ENCODE results near the gene VEGFA.

VEGFA gene

DNA sequence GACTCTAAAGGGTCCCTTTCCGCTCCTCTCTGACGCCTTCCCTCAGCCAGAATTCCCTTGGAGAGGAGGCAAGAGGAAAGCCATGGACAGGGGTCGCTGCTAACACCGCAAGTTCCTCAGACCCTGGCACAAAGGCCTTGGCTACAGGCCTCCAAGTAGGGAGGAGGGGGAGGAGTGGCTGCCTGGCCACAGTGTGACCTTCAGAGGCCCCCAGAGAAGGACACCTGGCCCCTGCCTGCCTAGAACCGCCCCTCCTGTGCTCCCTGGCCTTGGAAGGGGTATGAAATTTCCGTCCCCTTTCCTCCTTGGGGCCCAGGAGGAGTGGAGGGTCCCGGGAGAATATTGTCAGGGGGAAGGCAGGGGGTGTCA lies 2.7 kb downstream of the VEGFA start:
- no peak for DNase-seq (ENCODE audit: low read depth in 2 of 2)

DNA sequence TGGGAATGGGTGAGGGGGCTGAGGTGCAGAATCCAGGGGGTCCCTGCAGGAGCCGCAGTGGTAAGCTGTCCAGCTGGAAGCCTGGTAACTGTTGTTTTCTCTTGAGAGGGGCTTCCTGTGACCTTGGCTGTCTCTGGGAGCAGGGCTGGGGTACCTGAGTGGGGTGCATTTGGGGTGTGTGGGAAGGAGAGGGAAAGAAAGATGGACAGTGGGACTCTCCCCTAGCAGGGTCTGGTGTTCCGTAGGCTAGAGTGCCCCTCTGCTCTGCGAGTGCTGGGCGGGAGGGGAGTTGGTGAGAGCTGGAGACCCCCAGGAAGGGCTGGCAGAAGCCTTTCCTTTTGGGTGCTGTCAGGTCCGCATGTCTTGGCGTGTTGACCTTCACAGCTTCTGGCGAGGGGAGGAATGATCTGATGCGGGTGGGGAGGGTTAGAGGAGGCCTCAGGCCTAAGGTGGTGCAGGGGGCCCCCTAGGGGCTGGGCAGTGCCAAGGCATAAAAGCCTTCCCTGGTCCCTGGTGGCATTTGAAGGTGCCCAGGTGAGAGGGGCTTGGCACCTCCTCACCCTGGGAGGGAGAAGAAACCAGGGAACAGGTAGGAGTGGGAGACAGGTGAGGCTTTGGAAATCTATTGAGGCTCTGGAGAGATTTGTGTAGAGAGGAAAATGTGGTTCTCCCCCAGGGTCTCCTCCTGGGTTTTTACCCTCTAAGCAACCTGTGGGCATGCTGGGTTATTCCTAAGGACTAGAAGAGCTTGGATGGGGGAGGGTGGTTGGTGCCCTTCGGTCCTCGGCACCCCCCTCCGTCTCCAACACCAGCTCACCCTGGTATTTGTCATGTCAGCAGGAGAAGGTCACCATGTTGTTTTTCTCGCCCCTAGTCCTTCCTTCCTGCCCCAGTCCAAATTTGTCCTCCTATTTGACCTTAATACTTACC lies 3.3 kb downstream of the VEGFA start:
- peak; percentile 38 to 51 for DNase-seq (ENCODE audit: low read depth in 2 of 2)

DNA sequence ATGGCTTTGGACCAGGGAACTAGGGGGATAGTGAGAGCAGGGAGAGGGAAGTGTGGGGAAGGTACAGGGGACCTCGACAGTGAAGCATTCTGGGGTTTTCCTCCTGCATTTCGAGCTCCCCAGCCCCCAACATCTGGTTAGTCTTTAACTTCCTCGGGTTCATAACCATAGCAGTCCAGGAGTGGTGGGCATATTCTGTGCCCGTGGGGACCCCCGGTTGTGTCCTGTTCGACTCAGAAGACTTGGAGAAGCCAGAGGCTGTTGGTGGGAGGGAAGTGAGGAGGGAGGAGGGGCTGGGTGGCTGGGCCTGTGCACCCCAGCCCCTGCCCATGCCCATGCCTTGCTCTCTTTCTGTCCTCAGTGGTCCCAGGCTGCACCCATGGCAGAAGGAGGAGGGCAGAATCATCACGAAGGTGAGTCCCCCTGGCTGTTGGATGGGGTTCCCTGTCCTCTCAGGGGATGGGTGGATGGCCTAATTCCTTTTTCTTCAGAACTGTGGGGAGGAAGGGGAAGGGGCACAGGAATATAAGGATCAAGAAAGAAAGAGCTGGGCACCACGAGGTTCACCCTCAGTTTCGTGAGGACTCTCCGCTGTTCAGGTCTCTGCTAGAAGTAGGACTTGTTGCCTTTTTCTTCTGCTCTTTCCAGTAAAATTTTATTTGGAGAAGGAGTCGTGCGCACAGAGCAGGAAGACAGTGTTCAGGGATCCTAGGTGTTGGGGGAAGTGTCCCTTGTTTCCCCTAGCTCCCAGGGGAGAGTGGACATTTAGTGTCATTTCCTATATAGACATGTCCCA lies 4.2 kb downstream of the VEGFA start:
- DNase-seq (ENCODE audit: low read depth in 2 of 2), result no peak

DNA sequence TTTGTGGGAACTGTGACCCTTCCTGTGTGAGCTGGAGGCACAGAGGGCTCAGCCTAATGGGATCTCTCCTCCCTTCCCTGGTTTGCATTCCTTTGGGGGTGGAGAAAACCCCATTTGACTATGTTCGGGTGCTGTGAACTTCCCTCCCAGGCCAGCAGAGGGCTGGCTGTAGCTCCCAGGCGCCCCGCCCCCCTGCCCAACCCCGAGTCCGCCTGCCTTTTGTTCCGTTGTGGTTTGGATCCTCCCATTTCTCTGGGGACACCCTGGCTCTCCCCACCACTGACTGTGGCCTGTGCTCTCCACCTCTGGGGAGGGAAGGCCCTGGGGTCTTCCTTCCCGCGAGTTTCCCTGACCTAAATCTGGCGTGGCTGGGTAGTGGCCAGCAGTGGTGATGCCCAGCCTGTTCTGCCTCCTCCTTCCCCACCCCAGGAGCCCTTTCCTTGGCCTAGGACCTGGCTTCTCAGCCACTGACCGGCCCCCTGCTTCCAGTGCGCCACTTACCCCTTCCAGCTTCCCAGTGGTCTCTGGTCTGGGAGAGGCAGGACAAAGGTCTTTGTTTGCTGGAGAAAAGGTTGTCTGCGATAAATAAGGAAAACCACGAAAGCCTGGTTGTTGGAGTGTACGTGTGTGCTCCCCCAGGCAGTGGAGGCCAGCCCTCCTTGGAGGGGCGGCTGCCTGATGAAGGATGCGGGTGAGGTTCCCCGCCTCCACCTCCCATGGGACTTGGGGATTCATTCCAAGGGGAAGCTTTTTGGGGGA lies 4.9 kb downstream of the VEGFA start:
- peak in 1 of 2 donors; percentile 58 for DNase-seq (ENCODE audit: low read depth in 2 of 2)

GRCh38 chr6:43775535-43775885 lies 5.5 kb downstream of the VEGFA start:
- no peak for DNase-seq (ENCODE audit: low read depth in 2 of 2)

GRCh38 chr6:43776115-43776798 lies 6.2 kb downstream of the VEGFA start:
- DNase-seq (ENCODE audit: low read depth in 2 of 2), result no peak

- no peak for DNase-seq (ENCODE audit: low read depth in 2 of 2)
These were observed 7.1 kb downstream of the VEGFA start for GRCh38 chr6:43776799-43777776.

DNA sequence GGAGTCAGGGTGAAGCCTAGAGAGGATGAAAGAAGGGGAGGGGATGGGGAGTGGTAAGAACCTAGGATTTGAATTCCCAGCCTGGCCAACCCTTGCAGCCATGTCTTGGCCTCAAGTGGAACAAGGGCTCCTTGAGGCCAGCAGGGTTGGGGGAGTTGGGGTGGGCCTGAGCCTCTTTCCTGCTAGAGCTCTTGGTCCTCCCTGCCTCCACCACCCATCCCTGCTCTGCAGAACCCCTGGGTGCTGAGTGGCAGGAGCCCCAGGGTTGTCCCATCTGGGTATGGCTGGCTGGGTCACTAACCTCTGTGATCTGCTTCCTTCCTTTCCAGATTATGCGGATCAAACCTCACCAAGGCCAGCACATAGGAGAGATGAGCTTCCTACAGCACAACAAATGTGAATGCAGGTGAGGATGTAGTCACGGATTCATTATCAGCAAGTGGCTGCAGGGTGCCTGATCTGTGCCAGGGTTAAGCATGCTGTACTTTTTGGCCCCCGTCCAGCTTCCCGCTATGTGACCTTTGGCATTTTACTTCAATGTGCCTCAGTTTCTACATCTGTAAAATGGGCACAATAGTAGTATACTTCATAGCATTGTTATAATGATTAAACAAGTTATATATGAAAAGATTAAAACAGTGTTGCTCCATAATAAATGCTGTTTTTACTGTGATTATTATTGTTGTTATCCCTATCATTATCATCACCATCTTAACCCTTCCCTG lies 8.3 kb downstream of the VEGFA start:
- DNase-seq (ENCODE audit: low read depth in 2 of 2), result no peak

- DNase-seq (ENCODE audit: low read depth in 2 of 2), result no peak
These were observed 9.2 kb downstream of the VEGFA start for GRCh38 chr6:43778976-43779851.

DNA sequence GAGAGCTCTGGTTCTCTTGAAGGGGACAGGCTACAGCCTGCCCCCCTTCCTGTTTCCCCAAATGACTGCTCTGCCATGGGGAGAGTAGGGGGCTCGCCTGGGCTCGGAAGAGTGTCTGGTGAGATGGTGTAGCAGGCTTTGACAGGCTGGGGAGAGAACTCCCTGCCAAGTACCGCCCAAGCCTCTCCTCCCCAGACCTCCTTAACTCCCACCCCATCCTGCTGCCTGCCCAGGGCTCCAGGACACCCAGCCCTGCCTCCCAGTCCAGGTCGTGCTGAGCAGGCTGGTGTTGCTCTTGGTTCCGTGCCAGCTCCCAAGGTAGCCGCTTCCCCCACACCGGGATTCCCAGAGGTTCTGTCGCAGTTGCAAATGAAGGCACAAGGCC lies 9.8 kb downstream of the VEGFA start:
- DNase-seq (ENCODE audit: low read depth in 2 of 2), result no peak

- no peak for DNase-seq (ENCODE audit: low read depth in 2 of 2)
These were observed 10.3 kb downstream of the VEGFA start for GRCh38 chr6:43780293-43780692.

- no peak for DNase-seq (ENCODE audit: low read depth in 2 of 2)
These were observed 11.2 kb downstream of the VEGFA start for GRCh38 chr6:43780941-43781928.

GRCh38 chr6:43781941-43782704 lies 12.1 kb downstream of the VEGFA start:
- DNase-seq (ENCODE audit: low read depth in 2 of 2), result no peak

- DNase-seq (ENCODE audit: low read depth in 2 of 2), result no peak
These were observed 12.9 kb downstream of the VEGFA start for GRCh38 chr6:43782764-43783513.

DNA sequence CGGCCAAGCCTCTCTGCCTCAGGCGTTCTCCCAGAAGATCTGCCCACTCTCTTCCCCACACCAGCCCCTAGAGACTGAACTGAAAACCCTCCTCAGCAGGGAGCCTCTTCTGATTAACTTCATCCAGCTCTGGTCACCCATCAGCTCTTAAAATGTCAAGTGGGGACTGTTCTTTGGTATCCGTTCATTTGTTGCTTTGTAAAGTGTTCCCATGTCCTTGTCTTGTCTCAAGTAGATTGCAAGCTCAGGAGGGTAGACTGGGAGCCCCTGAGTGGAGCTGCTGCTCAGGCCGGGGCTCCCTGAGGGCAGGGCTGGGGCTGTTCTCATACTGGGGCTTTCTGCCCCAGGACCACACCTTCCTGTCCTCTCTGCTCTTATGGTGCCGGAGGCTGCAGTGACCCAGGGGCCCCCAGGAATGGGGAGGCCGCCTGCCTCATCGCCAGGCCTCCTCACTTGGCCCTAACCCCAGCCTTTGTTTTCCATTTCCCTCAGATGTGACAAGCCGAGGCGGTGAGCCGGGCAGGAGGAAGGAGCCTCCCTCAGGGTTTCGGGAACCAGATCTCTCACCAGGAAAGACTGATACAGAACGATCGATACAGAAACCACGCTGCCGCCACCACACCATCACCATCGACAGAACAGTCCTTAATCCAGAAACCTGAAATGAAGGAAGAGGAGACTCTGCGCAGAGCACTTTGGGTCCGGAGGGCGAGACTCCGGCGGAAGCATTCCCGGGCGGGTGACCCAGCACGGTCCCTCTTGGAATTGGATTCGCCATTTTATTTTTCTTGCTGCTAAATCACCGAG lies 14.2 kb downstream of the VEGFA start:
- DNase-seq (ENCODE audit: low read depth in 2 of 2), result no peak
